Osteocyte (in vitro differentiated cells): ENCODE measurements around the gene NUFIP2. TPM values are rescaled to one million over a fixed set of nuclear protein-coding genes. Genes with fewer than 3 reads are reported as not detected.

ENCODE experiments used
- DNase-seq: peaks from one replicate; pipeline ENCODE4 v3.0.0; 2021; ENCODE audit warnings: mixed read lengths; ENCODE audit not compliant: unreplicated experiment; ENCODE audit errors: extremely low spot score
- H3K27ac Mint-ChIP-seq: one replicate; pipeline ENCODE4 v1.8.0; 2021; ENCODE audit warnings: mild to moderate bottlenecking, mixed read lengths; ENCODE audit not compliant: unreplicated experiment
- H3K27me3 Mint-ChIP-seq: one replicate; pipeline ENCODE4 v1.8.0; 2021; ENCODE audit warnings: mixed read lengths; ENCODE audit not compliant: unreplicated experiment
- H3K36me3 Mint-ChIP-seq: one replicate; pipeline ENCODE4 v1.8.0; 2021; ENCODE audit warnings: mixed read lengths; ENCODE audit not compliant: unreplicated experiment
- H3K4me1 Mint-ChIP-seq: one replicate; pipeline ENCODE4 v1.8.0; 2021; ENCODE audit warnings: mixed read lengths; ENCODE audit not compliant: unreplicated experiment
- H3K4me3 Mint-ChIP-seq: one replicate; pipeline ENCODE4 v1.8.0; 2021; ENCODE audit warnings: mild to moderate bottlenecking, moderate library complexity, mixed read lengths; ENCODE audit not compliant: unreplicated experiment
- H3K9me3 Mint-ChIP-seq: one replicate; pipeline ENCODE4 v1.8.0; 2021; ENCODE audit warnings: mixed read lengths; ENCODE audit not compliant: unreplicated experiment
- CTCF ChIP-seq: fragments of 200-600 bp; sonication (generic); IDR thresholded peaks from 2 replicates; pipeline ENCODE4 v1.5.0; 2021; ENCODE audit warnings: antibody characterized with exemption, mild to moderate bottlenecking, moderate library complexity
- total RNA-seq: library from RNA; stranded (reverse); gene quantifications from 2 replicates; pipeline ENCODE4 v1.2.1, GENCODE V29; 2021

Gene NUFIP2
- total RNA-seq, 1 donor from 2014 or later = 46.8 TPM

- Mint-ChIP-seq H3K4me3 (no peak overlapping the region), H3K27me3 (peaks cover 9% of the 10 kb centered on the region), H3K27ac (no peak overlapping the region), H3K4me1 (peaks cover 8% of the 10 kb centered on the region), H3K36me3 (no peaks in the 10 kb centered on the region), H3K9me3 (no peaks in the 10 kb centered on the region)
- DNase-seq = no peak
- TF ChIP-seq CTCF = no peak
These were observed 77.8 kb downstream of the NUFIP2 start for GRCh38 chr17:29216181-29216580.

DNA sequence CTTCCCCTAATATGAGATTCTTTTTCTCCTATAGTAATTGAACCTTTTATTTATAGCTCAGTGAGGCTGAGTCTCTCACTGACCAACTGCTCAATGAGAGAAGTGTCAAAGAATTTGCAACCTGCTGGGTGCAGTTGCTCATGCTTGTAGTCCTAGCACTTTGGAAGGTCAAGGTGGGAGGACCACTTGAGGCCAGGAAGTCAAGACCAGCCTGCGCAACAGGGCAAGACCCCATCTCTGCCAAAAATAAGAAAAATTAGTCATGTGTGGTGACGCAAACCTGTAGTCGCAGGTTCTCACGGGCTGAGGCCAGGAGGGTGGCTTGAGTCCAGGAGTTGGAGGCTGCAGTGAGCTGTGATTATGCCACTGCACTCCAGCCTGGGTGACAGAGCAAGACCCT lies 78.2 kb downstream of the NUFIP2 start:
- H3K4me1 Mint-ChIP-seq = peaks cover 8% of the 10 kb centered on the region
- no peaks in the 10 kb centered on the region for H3K9me3 Mint-ChIP-seq
- no peak overlapping the region for H3K27ac Mint-ChIP-seq
- H3K36me3 Mint-ChIP-seq = no peaks in the 10 kb centered on the region
- peaks cover 9% of the 10 kb centered on the region for H3K27me3 Mint-ChIP-seq
- TF ChIP-seq CTCF = no peak
- DNase-seq = no peak
- no peak overlapping the region for H3K4me3 Mint-ChIP-seq

DNA sequence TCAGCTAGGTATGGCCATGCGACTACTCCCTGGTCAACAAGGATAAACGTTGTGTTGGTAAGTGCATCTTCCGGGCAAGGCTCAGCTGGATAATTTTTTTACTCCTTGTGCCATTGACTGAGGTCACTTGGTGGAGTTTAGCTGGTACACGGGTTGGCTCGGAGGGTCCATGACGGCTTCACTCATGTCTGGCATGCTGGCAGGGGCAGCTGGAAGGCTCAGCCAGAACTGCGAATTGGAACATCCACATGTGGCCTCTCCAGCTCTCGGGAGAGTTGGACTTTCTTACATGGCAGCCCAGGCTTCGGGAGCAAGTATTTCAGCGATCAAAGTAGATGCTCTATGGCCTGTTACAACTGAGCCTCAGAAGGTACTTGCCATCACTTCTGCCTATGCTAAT lies 78.8 kb downstream of the NUFIP2 start:
- Mint-ChIP-seq H3K4me3 (no peak overlapping the region), H3K9me3 (no peaks in the 10 kb centered on the region), H3K36me3 (no peaks in the 10 kb centered on the region), H3K4me1 (peaks cover 8% of the 10 kb centered on the region), H3K27ac (no peak overlapping the region), H3K27me3 (peaks cover 9% of the 10 kb centered on the region)
- DNase-seq = no peak
- TF ChIP-seq CTCF = no peak

DNA sequence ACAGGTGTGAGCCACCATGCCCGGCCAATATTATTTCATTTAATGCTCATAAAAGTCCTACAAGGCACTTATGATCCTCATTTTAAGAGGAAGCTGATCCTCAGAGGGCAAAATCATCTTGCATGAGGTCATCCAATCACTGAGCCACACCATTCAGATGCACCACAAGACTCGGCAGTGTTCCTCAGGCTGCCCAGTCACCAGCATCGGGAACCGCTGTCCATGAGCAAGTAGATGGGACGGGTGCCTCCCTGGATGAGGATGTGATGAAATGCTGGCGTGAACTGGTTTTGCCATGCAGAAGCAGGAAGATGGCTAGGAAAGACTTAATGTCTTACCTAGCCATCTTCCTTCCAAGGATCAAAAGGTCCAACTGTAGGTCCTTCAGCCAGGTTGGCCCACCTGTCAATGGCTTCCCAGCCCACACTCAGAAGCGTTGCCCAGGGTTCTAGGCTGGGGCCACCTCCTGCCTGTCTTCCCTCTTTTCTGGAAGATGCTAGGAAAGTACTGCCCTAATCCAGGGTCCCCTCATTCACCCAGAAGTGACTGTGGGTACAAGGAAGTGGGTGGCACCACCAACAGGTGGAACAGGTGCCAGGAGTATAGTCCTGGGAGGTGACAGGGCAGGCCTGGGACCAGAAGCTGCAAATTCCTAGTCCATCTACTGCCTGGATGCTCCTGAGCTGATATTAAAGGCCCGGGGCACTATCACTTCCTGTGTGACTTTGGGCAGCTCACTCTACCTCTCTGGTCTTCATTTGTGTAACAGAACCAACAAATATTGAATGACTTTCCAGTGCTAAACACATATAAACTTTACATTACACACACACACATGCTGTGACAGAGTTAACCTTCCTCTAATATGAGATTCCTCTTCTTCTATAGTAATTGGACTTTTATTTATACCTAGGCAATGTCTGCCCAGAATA lies 79.5 kb downstream of the NUFIP2 start:
- Mint-ChIP-seq H3K4me3 (no peak overlapping the region), H3K9me3 (no peaks in the 10 kb centered on the region), H3K27me3 (peaks cover 9% of the 10 kb centered on the region), H3K4me1 (peaks cover 5% of the 10 kb centered on the region), H3K36me3 (no peaks in the 10 kb centered on the region), H3K27ac (no peak overlapping the region)
- no peak for DNase-seq
- no peak for TF ChIP-seq CTCF

- Mint-ChIP-seq H3K27me3 (peaks cover 9% of the 10 kb centered on the region), H3K36me3 (no peaks in the 10 kb centered on the region), H3K4me1 (peaks cover 2% of the 10 kb centered on the region), H3K9me3 (no peaks in the 10 kb centered on the region), H3K4me3 (no peak overlapping the region), H3K27ac (no peak overlapping the region)
- TF ChIP-seq CTCF = no peak
- DNase-seq = no peak
These were observed 81.2 kb downstream of the NUFIP2 start for GRCh38 chr17:29212681-29213121.
